ENCODE measurements around the gene FCHSD2. TPM values are rescaled to one million over a fixed set of nuclear protein-coding genes. Genes with fewer than 3 reads are reported as not detected.
A peak's percentile ranks its signal among the peaks of the same experiment; 100 is the strongest.

The FCHSD2 gene
- total and polyA plus RNA-seq, 9 donors: 18.6 to 68.5 (median 53.8) TPM

GRCh38 chr11:72838691-72839305, 303.3 kb downstream of the FCHSD2 start:
- TF ChIP-seq, protein P1, sequence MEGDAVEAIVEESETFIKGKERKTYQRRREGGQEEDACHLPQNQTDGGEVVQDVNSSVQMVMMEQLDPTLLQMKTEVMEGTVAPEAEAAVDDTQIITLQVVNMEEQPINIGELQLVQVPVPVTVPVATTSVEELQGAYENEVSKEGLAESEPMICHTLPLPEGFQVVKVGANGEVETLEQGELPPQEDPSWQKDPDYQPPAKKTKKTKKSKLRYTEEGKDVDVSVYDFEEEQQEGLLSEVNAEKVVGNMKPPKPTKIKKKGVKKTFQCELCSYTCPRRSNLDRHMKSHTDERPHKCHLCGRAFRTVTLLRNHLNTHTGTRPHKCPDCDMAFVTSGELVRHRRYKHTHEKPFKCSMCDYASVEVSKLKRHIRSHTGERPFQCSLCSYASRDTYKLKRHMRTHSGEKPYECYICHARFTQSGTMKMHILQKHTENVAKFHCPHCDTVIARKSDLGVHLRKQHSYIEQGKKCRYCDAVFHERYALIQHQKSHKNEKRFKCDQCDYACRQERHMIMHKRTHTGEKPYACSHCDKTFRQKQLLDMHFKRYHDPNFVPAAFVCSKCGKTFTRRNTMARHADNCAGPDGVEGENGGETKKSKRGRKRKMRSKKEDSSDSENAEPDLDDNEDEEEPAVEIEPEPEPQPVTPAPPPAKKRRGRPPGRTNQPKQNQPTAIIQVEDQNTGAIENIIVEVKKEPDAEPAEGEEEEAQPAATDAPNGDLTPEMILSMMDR (IDR thresholded peaks at IDR 0.05): no peak
- H3K4me1 ChIP-seq (ENCODE audit: insufficient read depth): peaks cover 17% of the 10 kb centered on the region
- no peaks in the 10 kb centered on the region for H3K27me3 ChIP-seq
- no peak overlapping the region for H3K4me3 ChIP-seq
- no peaks in the 10 kb centered on the region for H3K9me3 ChIP-seq
- H3K27ac ChIP-seq: no peak overlapping the region
- H3K36me3 ChIP-seq: no peaks in the 10 kb centered on the region
- WGBS, 3 donors: 81 to 92% (median 88%) methylated on average over 4 of the region's 4 CpGs
- DNase-seq: no peak
- intact Hi-C loops (cut with DNase I): loop anchor here in 2 of 4 donors (10.0 kb wide), 3 partner anchors 306 to 496 kb away; partner anchors contain the start of gene FCHSD2 (in 1 of the 2)

- TF ChIP-seq POLR2A (IDR thresholded peaks at IDR 0.05) (no peak), EP300 (IDR thresholded peaks at IDR 0.05) (no peak)
- TF ChIP-seq, protein P1 (IDR thresholded peaks at IDR 0.05): no peak
- peaks cover 35% of the 10 kb centered on the region for H3K4me1 ChIP-seq (ENCODE audit: insufficient read depth)
- no peak overlapping the region for H3K4me3 ChIP-seq
- H3K36me3 ChIP-seq: no peaks in the 10 kb centered on the region
- 25 to 43% (median 28%) methylated on average over 4 of the region's 4 CpGs for WGBS, 3 donors
- H3K27me3 ChIP-seq: no peaks in the 10 kb centered on the region
- DNase-seq: peak in 3 of 5 donors; percentile 40 to 61 (median 57)
- H3K9me3 ChIP-seq: no peaks in the 10 kb centered on the region
- peak overlapping the region in 1 of 2 donors; percentile 52 for H3K27ac ChIP-seq
- intact Hi-C loops (cut with DNase I): loop anchor here in 2 of 4 donors (10.0 kb wide), 3 partner anchors 309 to 499 kb away; partner anchors contain the start of gene FCHSD2 (in 1 of the 2)
Observed at GRCh38 chr11:72836111-72836510, 306.0 kb downstream of the FCHSD2 start.

DNA sequence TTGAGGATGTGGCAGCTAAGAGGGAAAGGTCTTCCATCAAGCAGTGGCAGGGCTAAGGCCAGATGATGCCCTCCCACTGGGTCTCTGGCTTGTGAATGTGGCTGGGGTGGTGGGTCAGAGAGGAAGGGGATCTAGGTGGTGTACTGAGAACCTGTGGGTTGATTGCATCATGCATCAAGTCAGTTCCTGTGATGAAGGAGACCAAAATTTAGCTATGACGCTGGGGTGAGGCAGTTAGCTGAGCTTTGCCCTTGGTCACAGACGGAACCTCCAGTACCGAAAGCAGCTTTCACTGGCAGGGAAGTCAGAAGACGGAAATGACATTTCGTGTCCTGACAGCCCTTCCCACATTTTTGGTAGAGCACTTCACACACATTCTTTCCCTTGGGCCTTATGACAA, 307.2 kb downstream of the FCHSD2 start:
- DNase-seq: no peak
- peak overlapping the region in 1 of 2 donors; percentile 31 for H3K27ac ChIP-seq
- TF ChIP-seq EP300 (IDR thresholded peaks at IDR 0.05) (no peak), POLR2A (IDR thresholded peaks at IDR 0.05) (no peak)
- TF ChIP-seq, protein P1 (IDR thresholded peaks at IDR 0.05): no peak
- WGBS, 3 donors: 77 to 88% (median 78%) methylated on average over 5 of the region's 5 CpGs
- H3K4me3 ChIP-seq: no peak overlapping the region
- no peaks in the 10 kb centered on the region for H3K36me3 ChIP-seq
- H3K4me1 ChIP-seq (ENCODE audit: insufficient read depth): peaks cover 35% of the 10 kb centered on the region
- no peaks in the 10 kb centered on the region for H3K9me3 ChIP-seq
- H3K27me3 ChIP-seq: no peaks in the 10 kb centered on the region
- intact Hi-C loops (cut with DNase I): loop anchor here (1.0 to 10.0 kb wide), 6 partner anchors 307 to 500 kb away; partner anchors contain the start of gene FCHSD2 (in 2 of the 4)

DNA sequence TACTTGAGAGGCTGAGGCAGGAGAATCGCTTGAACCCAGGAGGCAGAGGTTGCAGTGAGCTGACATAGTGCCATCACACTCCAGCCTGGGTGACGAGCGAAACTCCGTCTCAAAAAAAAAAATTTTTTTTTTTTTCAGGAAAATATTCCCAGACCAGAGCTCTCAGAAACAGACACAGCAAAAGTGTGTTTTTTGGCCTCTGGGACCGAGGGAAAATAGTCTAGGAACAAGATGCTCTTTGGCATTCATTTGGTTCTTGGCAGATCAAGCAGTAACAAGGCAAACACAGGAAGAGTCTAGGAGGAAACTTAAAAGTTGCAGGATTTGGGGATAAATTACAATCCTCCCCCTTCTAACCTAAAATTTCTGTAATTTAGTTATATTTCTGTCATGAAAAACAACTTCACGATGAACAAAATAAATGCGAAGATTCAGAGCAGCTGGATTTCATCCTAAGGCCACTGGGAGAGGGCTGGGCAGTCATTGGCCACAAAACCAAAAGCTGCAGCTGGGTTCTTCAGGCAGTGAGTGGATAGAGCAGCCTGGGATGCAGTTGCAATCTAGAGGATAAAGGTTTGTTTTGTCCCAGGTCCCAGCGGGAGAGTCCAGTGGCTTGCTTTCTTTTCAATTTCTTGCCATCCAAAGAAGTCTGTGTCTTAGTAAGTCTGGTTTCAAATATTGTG, 308.2 kb downstream of the FCHSD2 start:
- H3K4me1 ChIP-seq (ENCODE audit: insufficient read depth): peaks cover 35% of the 10 kb centered on the region
- TF ChIP-seq, protein P1 (IDR thresholded peaks at IDR 0.05): no peak
- no peak for TF ChIP-seq POLR2A (IDR thresholded peaks at IDR 0.05)
- no peak for TF ChIP-seq EP300 (IDR thresholded peaks at IDR 0.05)
- intact Hi-C loops (cut with DNase I): loop anchor here (1.0 to 10.0 kb wide), 6 partner anchors 308 to 501 kb away; partner anchors contain the start of gene FCHSD2 (in 2 of the 4)
- H3K9me3 ChIP-seq: no peaks in the 10 kb centered on the region
- no peaks in the 10 kb centered on the region for H3K27me3 ChIP-seq
- no peaks in the 10 kb centered on the region for H3K36me3 ChIP-seq
- peak overlapping the region; percentile 27 to 31 for H3K27ac ChIP-seq
- DNase-seq: peak in 4 of 5 donors; percentile 39 to 56 (median 50)
- H3K4me3 ChIP-seq: no peak overlapping the region
- 5 to 9% (median 7%) methylated on average over 8 of the region's 8 CpGs for WGBS, 3 donors
